ENCODE measurements around the gene KCNQ4. TPM values are rescaled to one million over a fixed set of nuclear protein-coding genes. Genes with fewer than 3 reads are reported as not detected.
A peak's percentile ranks its signal among the peaks of the same experiment; 100 is the strongest.

The KCNQ4 gene
- polyA plus RNA-seq (2012; ENCODE audit: low read depth, missing spikeins), result 0.71 TPM

- peak; percentile 50 for DNase-seq (ENCODE audit: insufficient read length, low spot score)
- TF ChIP-seq POLR2A (IDR thresholded peaks at IDR 0.05; ENCODE audit: low read depth, low read length), result no peak
- no peak for TF ChIP-seq POU2F2 (IDR thresholded peaks at IDR 0.05; ENCODE audit: low read depth, low read length)
- no peak for TF ChIP-seq POLR2AphosphoS5 (IDR thresholded peaks at IDR 0.05; ENCODE audit: low read depth, low read length)
- no peak for TF ChIP-seq PAX5 (IDR thresholded peaks at IDR 0.05; ENCODE audit: insufficient read depth, low read length, severe bottlenecking)
- peak; percentile 91 for FAIRE-seq
Measured at GRCh38 chr1:40783001-40783905, at the start of gene KCNQ4. KCNQ4 (plus strand) TSS chr1:40783787; CDS start chr1:40784094, 307 bp downstream.

- DNase-seq (ENCODE audit: insufficient read length, low spot score) (no peak), FAIRE-seq (peak; percentile 40)
- TF ChIP-seq PAX5 (IDR thresholded peaks at IDR 0.05; ENCODE audit: insufficient read depth, low read length, severe bottlenecking) (no peak), POLR2A (IDR thresholded peaks at IDR 0.05; ENCODE audit: low read depth, low read length) (no peak), POLR2AphosphoS5 (IDR thresholded peaks at IDR 0.05; ENCODE audit: low read depth, low read length) (no peak), TAF1 (IDR thresholded peaks at IDR 0.05; ENCODE audit: low read depth, low read length) (no peak)
Measured at GRCh38 chr1:40734882-40735628, 48.5 kb upstream of the KCNQ4 start.

GRCh38 chr1:40736085-40736531 is 47.5 kb upstream of the KCNQ4 start:
- DNase-seq (ENCODE audit: insufficient read length, low spot score) (no peak), FAIRE-seq (no peak)
- TF ChIP-seq POLR2AphosphoS5 (IDR thresholded peaks at IDR 0.05; ENCODE audit: low read depth, low read length) (no peak), POLR2A (IDR thresholded peaks at IDR 0.05; ENCODE audit: low read depth, low read length) (no peak), PAX5 (IDR thresholded peaks at IDR 0.05; ENCODE audit: insufficient read depth, low read length, severe bottlenecking) (no peak), TAF1 (IDR thresholded peaks at IDR 0.05; ENCODE audit: low read depth, low read length) (no peak), SPI1 (IDR thresholded peaks at IDR 0.05; ENCODE audit: low read depth, low read length) (no peak), POU2F2 (IDR thresholded peaks at IDR 0.05; ENCODE audit: low read depth, low read length) (no peak)

GRCh38 chr1:40738831-40739230 is 44.8 kb upstream of the KCNQ4 start:
- TF ChIP-seq TAF1 (IDR thresholded peaks at IDR 0.05; ENCODE audit: low read depth, low read length) (no peak), POLR2AphosphoS5 (IDR thresholded peaks at IDR 0.05; ENCODE audit: low read depth, low read length) (no peak), POLR2A (IDR thresholded peaks at IDR 0.05; ENCODE audit: low read depth, low read length) (no peak), POU2F2 (IDR thresholded peaks at IDR 0.05; ENCODE audit: low read depth, low read length) (no peak), SPI1 (IDR thresholded peaks at IDR 0.05; ENCODE audit: low read depth, low read length) (no peak), PAX5 (IDR thresholded peaks at IDR 0.05; ENCODE audit: insufficient read depth, low read length, severe bottlenecking) (no peak)
- no peak for FAIRE-seq
- no peak for DNase-seq (ENCODE audit: insufficient read length, low spot score)

GRCh38 chr1:40739455-40740008 is 44.1 kb upstream of the KCNQ4 start:
- no peak for FAIRE-seq
- TF ChIP-seq POU2F2 (IDR thresholded peaks at IDR 0.05; ENCODE audit: low read depth, low read length), result no peak
- TF ChIP-seq PAX5 (IDR thresholded peaks at IDR 0.05; ENCODE audit: insufficient read depth, low read length, severe bottlenecking), result no peak
- TF ChIP-seq POLR2AphosphoS5 (IDR thresholded peaks at IDR 0.05; ENCODE audit: low read depth, low read length), result no peak
- no peak for TF ChIP-seq POLR2A (IDR thresholded peaks at IDR 0.05; ENCODE audit: low read depth, low read length)
- TF ChIP-seq TAF1 (IDR thresholded peaks at IDR 0.05; ENCODE audit: low read depth, low read length), result no peak
- TF ChIP-seq SPI1 (IDR thresholded peaks at IDR 0.05; ENCODE audit: low read depth, low read length), result no peak
- DNase-seq (ENCODE audit: insufficient read length, low spot score), result no peak

GRCh38 chr1:40740039-40740996 is 43.3 kb upstream of the KCNQ4 start:
- FAIRE-seq, result no peak
- DNase-seq (ENCODE audit: insufficient read length, low spot score), result no peak
- TF ChIP-seq POLR2AphosphoS5 (IDR thresholded peaks at IDR 0.05; ENCODE audit: low read depth, low read length) (no peak), PAX5 (IDR thresholded peaks at IDR 0.05; ENCODE audit: insufficient read depth, low read length, severe bottlenecking) (no peak), SPI1 (IDR thresholded peaks at IDR 0.05; ENCODE audit: low read depth, low read length) (no peak), TAF1 (IDR thresholded peaks at IDR 0.05; ENCODE audit: low read depth, low read length) (no peak), POU2F2 (IDR thresholded peaks at IDR 0.05; ENCODE audit: low read depth, low read length) (no peak), POLR2A (IDR thresholded peaks at IDR 0.05; ENCODE audit: low read depth, low read length) (no peak)

GRCh38 chr1:40740997-40741736 is 42.4 kb upstream of the KCNQ4 start:
- DNase-seq (ENCODE audit: insufficient read length, low spot score) (no peak), FAIRE-seq (no peak)
- TF ChIP-seq POLR2AphosphoS5 (IDR thresholded peaks at IDR 0.05; ENCODE audit: low read depth, low read length), result no peak
- TF ChIP-seq TAF1 (IDR thresholded peaks at IDR 0.05; ENCODE audit: low read depth, low read length), result no peak
- TF ChIP-seq PAX5 (IDR thresholded peaks at IDR 0.05; ENCODE audit: insufficient read depth, low read length, severe bottlenecking), result no peak
- TF ChIP-seq POLR2A (IDR thresholded peaks at IDR 0.05; ENCODE audit: low read depth, low read length), result no peak
- TF ChIP-seq POU2F2 (IDR thresholded peaks at IDR 0.05; ENCODE audit: low read depth, low read length), result no peak
- TF ChIP-seq SPI1 (IDR thresholded peaks at IDR 0.05; ENCODE audit: low read depth, low read length), result no peak
